HG03108 (cell line): Measurements from ENCODE around the gene TMEM39B.
"Not testable (repeated sequence)": the region's sequence is repeated elsewhere in the genome, so short reads cannot be mapped to it uniquely, and the experiment has no call there.

ENCODE experiments used
- ATAC-seq: cut with Tn5 transposase; IDR thresholded peaks from one replicate; pipeline ENCODE4 v1.9.1; 2021; ENCODE audit warnings: moderate library complexity; ENCODE audit not compliant: unreplicated experiment

The TMEM39B gene

DNA sequence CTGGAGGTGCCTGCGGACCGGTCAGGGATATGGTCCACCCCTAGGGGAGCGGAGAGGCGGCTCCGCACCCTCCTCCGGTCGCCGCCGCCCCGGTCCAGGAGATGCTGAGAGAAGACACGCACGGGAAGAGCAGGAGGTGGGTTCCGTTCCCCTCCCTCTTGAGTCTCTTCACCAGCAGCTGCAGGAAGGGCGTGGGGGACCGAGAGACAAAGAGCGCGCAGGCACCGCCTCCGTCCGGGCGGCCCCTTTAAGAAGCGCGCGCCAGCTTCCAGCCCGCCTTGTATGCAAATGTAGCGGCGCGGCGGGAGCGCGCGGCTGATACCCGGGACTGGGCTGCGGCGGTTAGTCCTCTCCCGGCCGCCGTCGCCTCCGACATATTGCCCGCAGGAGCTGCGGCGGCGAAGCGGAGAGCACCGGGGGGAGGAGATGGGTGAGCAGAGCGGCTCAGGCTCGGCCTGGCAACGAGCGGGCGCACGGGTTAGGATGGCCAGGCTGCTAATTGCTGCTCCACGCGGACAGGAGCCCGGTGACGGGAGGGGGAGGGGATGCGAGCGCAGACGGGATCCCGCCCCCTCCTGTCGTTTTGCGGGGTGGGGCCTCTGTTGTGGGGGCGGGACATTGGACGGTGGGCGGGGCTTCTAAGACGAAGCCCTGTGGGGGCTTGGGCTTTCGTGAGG, at the start of gene TMEM39B:
Gene TMEM39B (plus strand): TSS at position 318 of the 677 bp plus-strand sequence. CDS start 109 bp downstream, at position 427.
- peak; percentile 84 for ATAC-seq

- no peak for ATAC-seq
These were observed 49.4 kb upstream of the TMEM39B start for GRCh38 chr1:32023351-32023750.

GRCh38 chr1:32025515-32025914, 47.2 kb upstream of the TMEM39B start:
- ATAC-seq, result no peak

DNA sequence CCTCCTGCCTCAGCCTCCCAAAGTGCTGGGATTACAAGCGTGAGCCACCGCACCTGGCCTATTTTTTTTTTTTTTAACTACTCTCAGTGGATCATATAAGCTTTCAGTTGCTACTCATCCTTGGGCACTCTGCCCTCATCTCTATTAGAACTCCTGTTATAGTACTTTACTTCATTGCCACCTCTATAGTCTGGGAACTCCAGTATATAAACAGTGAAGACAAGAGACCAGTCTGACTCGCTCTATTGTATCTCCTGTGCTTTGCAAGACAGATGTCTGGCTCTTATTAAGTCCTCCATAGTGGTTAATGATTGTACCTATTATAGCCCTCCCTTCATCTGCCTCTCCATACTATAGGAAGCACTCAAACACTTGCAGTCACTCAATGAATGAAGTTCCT, 44.0 kb upstream of the TMEM39B start:
- ATAC-seq, result no peak

DNA sequence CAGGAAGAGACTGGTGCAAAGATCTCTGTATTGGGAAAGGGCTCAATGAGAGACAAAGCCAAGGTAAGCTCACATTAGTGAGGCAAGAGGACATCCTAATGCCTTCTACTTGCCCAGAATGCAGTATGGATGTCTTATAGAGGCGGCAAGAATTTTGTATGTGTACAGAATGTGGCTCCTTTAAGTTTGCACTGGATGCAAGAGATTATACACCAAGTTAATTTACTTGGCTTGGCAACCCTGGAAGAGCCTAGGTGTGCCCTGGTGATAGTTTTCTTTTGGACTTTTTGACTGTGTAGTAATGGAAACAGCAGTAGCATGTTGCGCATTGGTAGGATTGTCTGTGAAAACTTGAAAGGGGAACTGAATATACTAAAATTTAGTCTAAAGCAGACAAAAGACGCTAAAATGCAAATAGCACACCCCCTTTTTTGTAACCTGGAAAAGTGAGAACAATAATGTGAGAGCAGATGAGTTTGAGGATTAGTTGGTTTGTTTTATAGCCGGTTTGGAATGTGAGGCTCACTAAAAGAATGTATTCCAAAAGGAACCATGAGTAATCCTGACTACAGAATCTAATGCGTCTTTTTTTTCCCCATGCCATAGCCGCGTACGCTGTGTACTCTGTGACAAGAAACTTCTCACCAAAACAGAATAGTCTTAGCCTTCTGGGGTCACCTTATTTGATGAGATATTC, 41.0 kb upstream of the TMEM39B start:
- no peak for ATAC-seq

GRCh38 chr1:32032275-32032615, 40.5 kb upstream of the TMEM39B start:
- ATAC-seq, result no peak

DNA sequence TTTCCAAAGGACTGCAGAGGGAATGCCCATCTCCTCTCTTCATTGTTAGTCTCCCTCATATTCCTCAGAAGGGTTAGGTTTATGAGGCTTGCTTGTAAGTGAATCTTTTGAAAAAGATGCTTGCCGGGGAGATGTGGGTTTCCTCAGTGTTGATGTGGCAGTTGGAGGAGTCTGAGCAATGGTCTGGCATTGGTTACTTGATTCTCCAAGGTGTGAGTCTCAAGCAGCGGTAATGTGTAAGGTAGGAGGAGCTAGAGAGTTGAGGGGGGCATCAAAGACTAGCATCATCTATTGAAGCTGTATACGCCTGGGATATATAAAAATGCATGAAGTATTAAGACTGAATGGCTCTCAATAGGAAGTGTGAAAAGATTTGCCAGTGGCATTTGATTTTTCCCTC, 37.6 kb upstream of the TMEM39B start:
- ATAC-seq, result no peak

- ATAC-seq, result no peak
These were observed 32.0 kb upstream of the TMEM39B start for GRCh38 chr1:32040711-32041110.

DNA sequence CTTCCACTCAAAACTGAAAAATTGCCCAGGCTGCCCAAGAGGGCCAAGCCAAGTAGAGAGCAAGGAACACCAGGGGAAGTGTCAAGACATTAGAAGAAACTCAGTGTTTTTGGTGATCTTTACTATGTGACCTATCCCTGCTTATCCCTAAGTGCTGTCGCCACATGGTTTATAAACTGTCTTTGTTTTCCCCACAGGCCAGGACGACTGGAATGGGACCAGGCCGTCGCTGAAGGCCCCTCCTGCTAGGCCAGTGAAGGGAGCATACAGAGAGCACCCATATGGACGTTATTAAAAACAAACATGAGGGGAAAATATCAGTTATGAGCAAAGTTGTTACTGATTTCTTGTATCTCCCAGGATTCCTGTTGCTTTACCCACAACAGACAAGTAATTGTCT, 30.4 kb upstream of the TMEM39B start:
- ATAC-seq, result no peak

DNA sequence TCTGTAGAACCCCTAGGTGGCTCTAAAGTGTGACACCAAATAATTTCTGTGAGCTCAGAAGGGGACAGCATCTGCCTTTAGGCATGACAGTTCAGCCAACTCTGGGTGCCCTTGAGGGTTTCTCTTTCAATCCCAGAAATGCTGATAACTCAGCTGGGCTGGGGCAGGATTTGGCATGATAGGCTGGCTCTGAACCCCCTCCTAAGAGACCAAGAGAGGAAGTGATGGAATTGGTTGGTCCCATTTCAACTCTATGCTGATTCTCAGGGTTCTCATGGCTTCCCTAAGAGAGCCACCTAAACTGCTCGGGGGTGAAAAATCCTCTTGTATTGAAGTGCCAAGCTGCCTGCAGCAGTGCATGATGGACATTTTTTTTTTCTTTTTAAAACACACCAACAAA, 28.5 kb upstream of the TMEM39B start:
- no peak for ATAC-seq

DNA sequence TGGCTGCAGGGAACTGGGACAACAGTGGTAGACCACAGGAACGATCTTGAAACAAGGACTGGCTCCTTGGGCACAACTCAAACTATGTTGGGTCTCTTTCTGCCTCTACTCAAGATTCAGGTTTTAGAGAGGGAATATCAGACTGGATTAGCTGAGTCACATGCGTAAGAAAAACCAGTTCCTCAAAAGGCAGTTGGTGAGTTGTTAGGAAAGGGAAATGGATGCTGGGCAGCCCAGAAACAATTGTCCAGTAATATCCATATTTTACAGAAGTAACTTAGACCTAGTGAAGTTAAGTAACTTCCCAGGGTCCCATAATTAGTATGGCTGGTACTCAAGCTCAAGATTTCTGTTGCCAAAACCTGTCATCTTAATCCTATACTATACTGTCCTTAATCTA, 27.0 kb upstream of the TMEM39B start:
- ATAC-seq, result no peak

GRCh38 chr1:32047701-32048100, 25.0 kb upstream of the TMEM39B start:
- ATAC-seq, result no peak

DNA sequence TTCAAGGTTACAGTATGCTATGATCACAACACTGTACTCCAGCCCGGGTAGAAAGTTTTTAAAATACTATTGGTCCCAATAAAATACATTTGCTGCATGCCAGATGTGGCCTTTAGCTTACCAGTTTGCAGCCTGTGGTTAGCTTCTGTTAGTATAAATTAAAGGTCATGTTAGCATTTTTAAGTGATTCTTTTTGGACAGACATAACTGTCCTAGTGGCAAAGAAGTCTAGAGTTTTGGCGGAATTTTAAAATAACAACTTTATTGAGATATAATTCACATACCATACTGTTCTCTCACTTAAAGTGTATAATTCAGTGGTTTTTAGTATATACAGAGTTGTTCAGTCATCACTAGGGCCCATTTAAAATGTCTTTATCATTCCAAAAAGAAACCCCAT, 24.3 kb upstream of the TMEM39B start:
- no peak for ATAC-seq

- ATAC-seq, result no peak
These were observed 21.0 kb upstream of the TMEM39B start for GRCh38 chr1:32051706-32052105.

GRCh38 chr1:32052887-32053286, 19.9 kb upstream of the TMEM39B start:
- no peak for ATAC-seq

- no peak for ATAC-seq
These were observed 17.3 kb upstream of the TMEM39B start for GRCh38 chr1:32055416-32055815.

DNA sequence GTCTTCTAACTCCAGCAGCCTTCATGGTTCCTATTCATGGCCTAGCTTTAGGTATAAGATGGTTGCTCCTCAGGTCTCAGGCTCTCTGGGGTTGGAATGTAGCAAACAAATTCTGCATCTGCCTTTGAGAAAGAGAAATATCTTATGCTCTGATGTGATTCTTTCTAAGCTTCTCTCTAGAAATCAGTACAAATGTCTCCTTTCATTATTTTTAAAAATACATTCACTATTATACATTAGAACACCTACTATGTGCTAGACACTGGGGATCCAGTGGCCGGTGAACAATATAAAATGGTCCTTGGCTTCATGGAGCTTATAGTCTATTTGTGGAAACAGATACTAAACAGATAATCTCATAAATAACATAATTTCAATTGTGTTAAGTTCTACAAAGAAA, 16.1 kb upstream of the TMEM39B start:
- ATAC-seq, result no peak

GRCh38 chr1:32060914-32061313, 11.8 kb upstream of the TMEM39B start:
- no peak for ATAC-seq

DNA sequence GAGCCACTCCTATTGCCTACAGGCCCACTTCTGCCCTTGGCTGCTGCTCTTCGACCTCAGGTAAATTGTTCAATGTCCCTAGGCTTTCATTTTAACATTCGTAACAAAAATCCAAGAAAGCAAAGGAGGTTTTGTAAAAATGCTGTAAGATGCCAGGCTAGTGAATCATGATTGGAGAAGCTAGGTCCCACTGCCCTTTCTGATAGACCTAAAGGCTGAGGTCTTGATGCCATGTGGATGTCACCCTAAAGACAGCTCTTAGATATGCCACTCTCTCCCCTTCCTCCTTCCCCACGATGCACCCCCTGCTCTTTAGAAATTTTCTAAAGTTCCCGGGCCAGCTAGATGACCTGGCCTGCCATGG, 9.9 kb upstream of the TMEM39B start:
- no peak for ATAC-seq

DNA sequence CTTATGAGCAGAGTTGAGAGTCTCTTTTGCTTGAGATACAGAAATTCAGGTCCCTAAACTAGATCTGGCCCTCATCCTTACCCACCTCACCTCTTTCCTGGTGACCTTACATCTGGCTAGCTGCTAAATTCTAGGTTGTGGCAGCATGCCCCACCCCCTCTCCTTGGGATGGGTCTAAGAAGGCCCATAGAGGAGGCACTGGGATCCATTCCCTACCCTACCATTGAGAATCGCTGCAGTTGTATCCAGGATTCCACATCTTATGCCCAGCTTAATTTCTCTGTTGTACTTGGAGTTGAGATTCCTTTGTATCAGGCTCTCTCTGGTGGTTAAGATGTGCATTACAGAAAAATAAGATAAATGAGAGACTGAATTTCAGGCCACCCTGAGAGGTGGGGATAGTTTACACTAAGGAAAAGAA, 9.5 kb upstream of the TMEM39B start:
- ATAC-seq, result no peak

DNA sequence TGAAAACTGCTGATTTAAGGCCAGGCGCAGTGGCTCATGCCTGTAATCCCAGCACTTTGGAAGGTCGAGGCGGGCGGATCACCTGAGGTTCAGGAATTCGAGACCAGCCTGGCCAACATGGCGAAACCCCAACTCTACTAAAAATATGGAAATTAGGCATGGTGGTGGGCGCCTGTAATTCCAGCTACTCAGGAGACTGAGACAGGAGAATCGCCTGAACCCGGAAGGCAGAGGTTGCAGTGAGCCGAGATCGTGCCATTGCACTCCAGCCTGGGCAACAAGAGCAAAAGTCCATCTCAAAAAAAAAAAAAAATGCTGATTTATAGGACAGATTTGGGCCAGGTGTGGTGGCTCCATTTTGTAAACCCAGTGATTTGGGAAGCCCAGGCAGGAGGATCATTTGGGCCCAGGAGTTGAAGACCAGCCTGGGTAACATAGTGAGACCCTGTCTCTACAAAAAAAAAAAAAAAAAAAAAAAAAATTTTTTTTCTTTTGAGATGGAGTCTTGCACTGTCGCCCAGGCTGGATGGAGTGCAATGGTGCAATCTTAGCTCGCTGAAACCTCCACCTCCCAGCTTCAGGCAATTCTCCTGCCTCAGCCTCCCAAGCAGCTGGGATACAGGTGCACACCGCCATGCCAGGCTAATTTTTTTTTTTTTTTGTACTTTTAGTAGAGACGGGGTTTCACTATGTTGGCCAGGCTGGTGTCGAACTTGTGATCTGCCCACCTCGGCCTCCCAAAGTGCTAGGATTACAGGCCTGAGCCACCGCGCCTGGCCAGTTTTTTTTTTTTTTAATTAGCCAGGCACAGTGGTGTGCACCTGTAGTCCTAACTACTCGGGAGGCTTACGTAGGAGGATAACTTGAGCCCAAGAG, 6.9 kb upstream of the TMEM39B start:
- not testable (repeated sequence) for ATAC-seq

- no peak for ATAC-seq
These were observed 6.3 kb upstream of the TMEM39B start for GRCh38 chr1:32066489-32066873.
